Mesenteric fat pad (tissue), 1 donor: Measurements from ENCODE around the gene C2CD4D. TPM values are rescaled to one million over a fixed set of nuclear protein-coding genes. Genes with fewer than 3 reads are reported as not detected.

ENCODE experiments used
- DNase-seq: peaks from one replicate; pipeline ENCODE4 v3.0.0-alpha.2; 2020; ENCODE audit warnings: low spot score
- total RNA-seq: library from RNA; stranded (reverse); fragmentation: NEBNext Ultra II Directional; extraction: Animal tissue kit (Norgen Biotek cat#: 25700); gene quantifications from one replicate; pipeline ENCODE4 v1.2.1, GENCODE V29; 2021
- donor health status: DM: yes; HTN: yes; CAD: no.

C2CD4D gene
- total RNA-seq, 1 donor from 2014 or later: not detected

GRCh38 chr1:151790940-151791651, 48.5 kb downstream of the C2CD4D start:
- DNase-seq: no peak

GRCh38 chr1:151790071-151790939, 49.3 kb downstream of the C2CD4D start, which contains the start of gene TDRKH:
TSS of gene TDRKH (minus strand) at chr1:151790500. CDS start at chr1:151783022, 7,478 bp downstream.
- DNase-seq: peak; percentile 98

Other genes with a start within 250 kb of the C2CD4D start
- 40.4 TPM for gene SNX27, start 227.8 kb downstream of the C2CD4D start, total RNA-seq
- gene CELF3, start 123.0 kb downstream of the C2CD4D start, total RNA-seq: not detected
- not detected for gene RIIAD1, start 118.3 kb downstream of the C2CD4D start, total RNA-seq
- 42.5 TPM for gene MRPL9, start 76.3 kb downstream of the C2CD4D start, total RNA-seq
- 4.9 TPM for gene TDRKH, start 49.3 kb downstream of the C2CD4D start, total RNA-seq
- gene LINGO4, start 34.4 kb downstream of the C2CD4D start, total RNA-seq: not detected
- gene RORC, start 8.0 kb downstream of the C2CD4D start, total RNA-seq: 0.10 TPM
- gene THEM5, start 13.9 kb upstream of the C2CD4D start, total RNA-seq: not detected
- gene THEM4, start 69.7 kb upstream of the C2CD4D start, total RNA-seq: 14.8 TPM
- 650 TPM for gene S100A10, start 154.0 kb upstream of the C2CD4D start, total RNA-seq
- gene S100A11, start 197.2 kb upstream of the C2CD4D start, total RNA-seq: 750 TPM
- 0.42 TPM for gene TCHHL1, start 249.2 kb upstream of the C2CD4D start, total RNA-seq